ENCODE results near the gene LSP1.

Gene LSP1

GRCh38 chr11:1825039-1825740, 27.7 kb upstream of the LSP1 start:
- DNase-seq: no peak

- DNase-seq: no peak
These were observed 27.0 kb upstream of the LSP1 start for GRCh38 chr11:1825785-1826451.

GRCh38 chr11:1826552-1827094, 26.3 kb upstream of the LSP1 start:
- DNase-seq: no peak

GRCh38 chr11:1827095-1827813, 25.6 kb upstream of the LSP1 start:
- no peak for DNase-seq

- DNase-seq: no peak
These were observed 25.0 kb upstream of the LSP1 start for GRCh38 chr11:1827931-1828330.

- no peak for DNase-seq
These were observed 24.3 kb upstream of the LSP1 start for GRCh38 chr11:1828542-1828941.

- DNase-seq: no peak
These were observed 23.7 kb upstream of the LSP1 start for GRCh38 chr11:1829039-1829820.

- DNase-seq: no peak
These were observed 22.9 kb upstream of the LSP1 start for GRCh38 chr11:1830004-1830321.

- no peak for DNase-seq
These were observed 22.3 kb upstream of the LSP1 start for GRCh38 chr11:1830322-1831223.

- DNase-seq: no peak
These were observed 21.3 kb upstream of the LSP1 start for GRCh38 chr11:1831338-1832210.

GRCh38 chr11:1832211-1832919, 20.5 kb upstream of the LSP1 start:
- DNase-seq: peak; percentile 68

GRCh38 chr11:1832920-1833295, 20.0 kb upstream of the LSP1 start:
- DNase-seq: no peak

GRCh38 chr11:1834062-1834610, 18.7 kb upstream of the LSP1 start:
- DNase-seq: no peak

GRCh38 chr11:1834779-1835670, 17.9 kb upstream of the LSP1 start, which contains the start of gene SYT8:
SYT8 (plus strand) TSS chr11:1834990; CDS start chr11:1835106, 116 bp downstream.
- no peak for DNase-seq

GRCh38 chr11:1835671-1836010, 17.2 kb upstream of the LSP1 start:
- no peak for DNase-seq

- DNase-seq: no peak
These were observed 16.6 kb upstream of the LSP1 start for GRCh38 chr11:1836011-1836945.

GRCh38 chr11:1837171-1838076, 15.5 kb upstream of the LSP1 start:
- peak; percentile 90 for DNase-seq

Measured in activated gamma-delta T cell treated with Interleukin-2 at 50 U/mL for 16 hours (primary cell).